Cardiac muscle cell (in vitro differentiated cells and primary cell): ENCODE measurements around the gene FAM107B. TPM values are rescaled to one million over a fixed set of nuclear protein-coding genes. Genes with fewer than 3 reads are reported as not detected.

ENCODE experiments used
- DNase-seq, 2 donors: peaks; one replicate each; pipeline versions ENCODE4 v3.0.0 to v3.0.0-alpha.2; 2010 to 2017; ENCODE audit warnings: low read depth in 1 of 2, low spot score in 1 of 2
- H3K27ac ChIP-seq: fragments of 200-600 bp; sonication (generic); 2 replicates; pipeline ENCODE4 v1.5.1; 2016
- H3K27me3 ChIP-seq: fragments of 200-600 bp; sonication (generic); 2 replicates; pipeline ENCODE4 v1.6.0; 2016; ENCODE audit warnings: control low read depth
- H3K36me3 ChIP-seq: fragments of 200-600 bp; sonication (generic); 2 replicates; pipeline ENCODE4 v1.5.1; 2016; ENCODE audit warnings: control low read depth
- H3K4me1 ChIP-seq: fragments of 200-600 bp; sonication (generic); 2 replicates; pipeline ENCODE4 v1.8.1; 2017; ENCODE audit warnings: low read depth, mild to moderate bottlenecking, mixed run types
- H3K4me3 ChIP-seq: fragments of 200-600 bp; sonication (generic); 2 replicates; pipeline ENCODE4 v1.5.1; 2016; ENCODE audit warnings: mild to moderate bottlenecking
- H3K9me3 ChIP-seq: fragments of 200-600 bp; sonication (generic); 2 replicates; pipeline ENCODE4 v1.5.1; 2017; ENCODE audit warnings: low read depth, mild to moderate bottlenecking, control low read depth
- CTCF ChIP-seq: IDR thresholded peaks from 2 replicates; pipeline ENCODE4 v1.5.1; 2012; ENCODE audit warnings: low read depth, mild to moderate bottlenecking, low read length
- polyA plus RNA-seq: library from polyadenylated mRNA; unstranded; fragments of >200 nt; fragmentation: Nextera tagmentation; extraction: Ambion mirVana; gene quantifications from 2 replicates; pipeline ENCODE4 v1.2.1, GENCODE V29; 2016
- total RNA-seq: library from RNA; depleted of rRNA; stranded (reverse); fragments of >200 nt; gene quantifications from 2 replicates; pipeline ENCODE4 v1.2.3, GENCODE V29; 2016

The FAM107B gene
- total and polyA plus RNA-seq, 2 experiments from 2014 or later = 6.0 to 9.6 TPM

- Histone ChIP-seq H3K27me3 (no peaks in the 10 kb centered on the region), H3K9me3 (no peaks in the 10 kb centered on the region), H3K4me1 (no peaks in the 10 kb centered on the region), H3K36me3 (no peaks in the 10 kb centered on the region), H3K4me3 (no peak overlapping the region), H3K27ac (no peak overlapping the region)
- TF ChIP-seq CTCF = no peak
- DNase-seq = no peak
Measured at GRCh38 chr10:14784459-14785055, 9.9 kb upstream of the FAM107B start.

GRCh38 chr10:14782691-14783363, 8.1 kb upstream of the FAM107B start:
- Histone ChIP-seq H3K4me1 (no peaks in the 10 kb centered on the region), H3K36me3 (no peaks in the 10 kb centered on the region), H3K4me3 (no peak overlapping the region), H3K9me3 (no peaks in the 10 kb centered on the region), H3K27ac (no peak overlapping the region), H3K27me3 (no peaks in the 10 kb centered on the region)
- TF ChIP-seq CTCF = no peak
- DNase-seq = peak in 1 of 2 donors; percentile 47

GRCh38 chr10:14781763-14782162, 7.1 kb upstream of the FAM107B start:
- Histone ChIP-seq H3K4me1 (no peaks in the 10 kb centered on the region), H3K27me3 (no peaks in the 10 kb centered on the region), H3K4me3 (no peak overlapping the region), H3K27ac (no peak overlapping the region), H3K9me3 (no peaks in the 10 kb centered on the region), H3K36me3 (no peaks in the 10 kb centered on the region)
- no peak for TF ChIP-seq CTCF
- no peak for DNase-seq

GRCh38 chr10:14779001-14779651, 4.4 kb upstream of the FAM107B start:
- Histone ChIP-seq H3K27me3 (no peaks in the 10 kb centered on the region), H3K36me3 (no peaks in the 10 kb centered on the region), H3K9me3 (no peaks in the 10 kb centered on the region), H3K4me1 (no peaks in the 10 kb centered on the region), H3K27ac (no peak overlapping the region), H3K4me3 (no peak overlapping the region)
- no peak for TF ChIP-seq CTCF
- DNase-seq = peak in 1 of 2 donors; percentile 14

GRCh38 chr10:14776546-14776945, 1.8 kb upstream of the FAM107B start:
- TF ChIP-seq CTCF = no peak
- Histone ChIP-seq H3K4me3 (no peak overlapping the region), H3K9me3 (no peaks in the 10 kb centered on the region), H3K4me1 (no peaks in the 10 kb centered on the region), H3K27ac (no peak overlapping the region), H3K27me3 (no peaks in the 10 kb centered on the region), H3K36me3 (no peaks in the 10 kb centered on the region)
- no peak for DNase-seq
